HepG2 (cell line): ENCODE results near the gene IQCK. TPM values are rescaled to one million over a fixed set of nuclear protein-coding genes. Genes with fewer than 3 reads are reported as not detected.

Source experiments
- ATAC-seq: fragments of 200-7000 bp; cut with Tn5 transposase; 3 replicates; pipeline ENCODE4 v1.9.1; 2020; ENCODE audit warnings: mild to moderate bottlenecking, moderate library complexity
- BruUV-seq: library from RNA; stranded (reverse); fragments of 400-500 nt; replicated peaks from 2 replicates; lab custom pipeline; 2021; lab: Mats Ljungman, UMichigan
- CTCF ChIA-PET: fragments of 300-600 bp; formaldehyde crosslinking; extraction: SDS; loops from one replicate; lab custom pipeline; 2021; ENCODE audit warnings: low total read pairs, inconsistent platforms, low intra/inter-chr PET ratio; lab: Yijun Ruan, JAX
- POLR2A ChIA-PET: fragments of 350-600 bp; sonication (Branson Sonifier 250); formaldehyde crosslinking; loops from one replicate; lab custom pipeline; 2020; ENCODE audit warnings: antibody characterized with exemption, inconsistent platforms; lab: Yijun Ruan, JAX
- DNase-seq: peaks from one replicate; pipeline ENCODE4 v3.0.0-alpha.2; 2015; ENCODE audit warnings: low spot score
- FAIRE-seq: peaks from 3 replicates; lab custom pipeline; 2011; peaks lifted over from hg19 to GRCh38; lab: Jason Lieb, UNC
- H2AFZ ChIP-seq: one replicate; pipeline ENCODE4 v1.6.1; 2011; ENCODE audit warnings: low read length, inconsistent platforms
- H3K27ac ChIP-seq: fragments of 300-600 bp; 3 replicates; pipeline ENCODE4 v1.8.0; 2011; ENCODE audit warnings: mixed run types, mild to moderate bottlenecking, mixed read lengths, low read length, inconsistent platforms; ENCODE audit not compliant: insufficient read depth; ENCODE audit errors: extremely low read length
- H3K27me3 ChIP-seq, 2 experiments: fragments of 200-600 bp in 1 of 2; 2 replicates in 1 of 2; 3 replicates in 1 of 2; pipeline versions ENCODE4 v1.6.0 to v1.8.0; 2011; ENCODE audit warnings: low read length in 2 of 2, mild to moderate bottlenecking in 2 of 2, moderate library complexity in 2 of 2, inconsistent platforms in 1 of 2; ENCODE audit not compliant: insufficient read depth in 2 of 2, control insufficient read depth in 1 of 2
- H3K36me3 ChIP-seq, 2 experiments: fragments of 200-600 bp in 1 of 2; replicated peaks in 1 of 2; 2 replicates in 1 of 2; 3 replicates in 1 of 2; pipeline versions ENCODE4 v1.5.1 to v1.8.0; 2011; ENCODE audit warnings: low read length in 2 of 2, inconsistent platforms in 1 of 2; ENCODE audit not compliant: insufficient read depth in 2 of 2, control insufficient read depth in 1 of 2
- H3K4me1 ChIP-seq: 2 replicates; pipeline ENCODE4 v1.5.1; 2012; ENCODE audit warnings: low read length, inconsistent platforms; ENCODE audit not compliant: insufficient read depth
- H3K4me2 ChIP-seq: 2 replicates; pipeline ENCODE4 v1.6.0; 2011; ENCODE audit warnings: low read depth, low read length, inconsistent platforms
- H3K4me3 ChIP-seq, 3 experiments: fragments of 200-600 bp in 1 of 3; sonication (generic), shearing (Covaris generic) in 1 of 3; replicated peaks in 1 of 3; 2 replicates each; pipeline ENCODE4 v1.5.1; 2011 to 2016; ENCODE audit warnings: low read length in 3 of 3, inconsistent platforms in 2 of 3, low read depth in 2 of 3, mild to moderate bottlenecking in 2 of 3, control low read depth in 1 of 3, mixed read lengths in 1 of 3; ENCODE audit not compliant: insufficient read depth in 1 of 3
- H3K79me2 ChIP-seq: one replicate; pipeline ENCODE4 v1.6.1; 2011; ENCODE audit warnings: low read length, inconsistent platforms; ENCODE audit not compliant: insufficient read depth
- H3K9ac ChIP-seq: 2 replicates; pipeline ENCODE4 v1.6.0; 2011; ENCODE audit warnings: mild to moderate bottlenecking, low read depth, low read length, inconsistent platforms; ENCODE audit not compliant: insufficient read depth
- H3K9me3 ChIP-seq: 2 replicates; pipeline ENCODE4 v1.5.1; 2012; ENCODE audit warnings: mild to moderate bottlenecking, low read length
- H4K20me1 ChIP-seq: 2 replicates; pipeline ENCODE4 v1.6.0; 2011; ENCODE audit warnings: inconsistent platforms, mild to moderate bottlenecking, low read length, moderate library complexity; ENCODE audit not compliant: insufficient read depth
- CBX5 ChIP-seq: sonication (generic); formaldehyde crosslinking; IDR thresholded peaks from 2 replicates; pipeline ENCODE4 v1.4.0; 2020; ENCODE audit warnings: missing genetic modification reagents, borderline replicate concordance
- E2F1 ChIP-seq: sonication (generic); formaldehyde crosslinking; IDR thresholded peaks from 2 replicates; pipeline ENCODE4 v1.5.0; 2020; ENCODE audit warnings: missing genetic modification reagents
- JDP2 ChIP-seq: sonication (generic); formaldehyde crosslinking; IDR thresholded peaks from 2 replicates; pipeline ENCODE4 v1.8.1; 2022; ENCODE audit warnings: missing genetic modification reagents, borderline replicate concordance
- NFAT5 ChIP-seq: sonication (generic); formaldehyde crosslinking; IDR thresholded peaks from 2 replicates; pipeline ENCODE4 v1.4.0; 2020; ENCODE audit warnings: missing genetic modification reagents
- PCBP2 ChIP-seq: fragments of 200-400 bp; formaldehyde crosslinking; optimal IDR thresholded peaks from 2 replicates; pipeline ENCODE3; 2018; ENCODE audit warnings: low read length, low read depth; ENCODE audit not compliant: poor library complexity, severe bottlenecking
- PRDM15 ChIP-seq: sonication (generic); formaldehyde crosslinking; IDR thresholded peaks from 2 replicates; pipeline ENCODE4 v1.4.0; 2020; ENCODE audit warnings: missing genetic modification reagents
- SRY ChIP-seq: sonication (generic); formaldehyde crosslinking; IDR thresholded peaks from 2 replicates; pipeline ENCODE4 v1.8.0; 2022; ENCODE audit warnings: mild to moderate bottlenecking, missing genetic modification reagents
- SSRP1 ChIP-seq: IDR thresholded peaks from 2 replicates; pipeline ENCODE4 v1.6.1; 2016; ENCODE audit warnings: control low read depth
- STAT6 ChIP-seq: sonication (generic); formaldehyde crosslinking; IDR thresholded peaks from 2 replicates; pipeline ENCODE4 v1.4.0; 2020; ENCODE audit warnings: missing genetic modification reagents, mild to moderate bottlenecking, borderline replicate concordance
- ZFYVE20 ChIP-seq: sonication (generic); formaldehyde crosslinking; IDR thresholded peaks from 2 replicates; pipeline ENCODE4 v1.8.0; 2023; ENCODE audit warnings: low read depth, mild to moderate bottlenecking, moderate library complexity, missing genetic modification reagents, borderline replicate concordance
- ZNF547 ChIP-seq: sonication (generic); formaldehyde crosslinking; IDR thresholded peaks from 2 replicates; pipeline ENCODE4 v1.5.1; 2020; ENCODE audit warnings: mild to moderate bottlenecking, missing genetic modification reagents
- ZNF570 ChIP-seq: sonication (generic); formaldehyde crosslinking; IDR thresholded peaks from 2 replicates; pipeline ENCODE4 v1.4.0; 2020; ENCODE audit warnings: mild to moderate bottlenecking, missing genetic modification reagents, borderline replicate concordance
- WGBS: methylation state at CpG from one replicate; pipeline ENCODE4 v1.1.6; 2017; ENCODE audit warnings: low lambda C conversion rate; 5-methylcytosine and 5-hydroxymethylcytosine counted together
- in situ Hi-C: cut with HindIII; loops from 2 replicates; pipeline ENCODE4 v1.10.0; 2017; ENCODE audit warnings: low pct_unique_long_range_greater_than_20kb; ENCODE audit not compliant: extremely low pct_ligation_motif_present
- intact Hi-C: fragments of 100-400 bp; cut with micrococcal nuclease; formaldehyde crosslinking; loops from one replicate; pipeline ENCODE4 v1.10.0; 2022; ENCODE audit not compliant: unreplicated experiment
- polyA plus RNA-seq, 8 experiments: library from polyadenylated mRNA; depleted of rRNA in 3 of 8; stranded (reverse) in 7 of 8; unstranded in 1 of 8; fragments of >200 nt; fragmentation: Illumina TruSeq in 4 of 8; extraction: Trizol in 4 of 8; gene quantifications; 2 replicates each; pipeline versions ENCODE4 v1.2.1 to v1.2.3, GENCODE V29; 2011 to 2016; ENCODE audit warnings: low read depth in 4 of 8, missing spikeins in 1 of 8, mixed read lengths in 1 of 8; ENCODE audit not compliant: insufficient read depth in 1 of 8
- total RNA-seq, 5 experiments: library from RNA; depleted of rRNA; stranded (reverse); fragments of >200 nt; fragmentation: Illumina TruSeq; extraction: Trizol; gene quantifications; 2 replicates each; pipeline ENCODE4 v1.2.3, GENCODE V29; 2016; ENCODE audit warnings: low read depth in 1 of 5

The IQCK gene
- total and polyA plus RNA-seq, 2 of the 13 experiments (the other 11 are each of a cell fraction or from before 2014, with no cell fraction given): 5.1 to 7.3 TPM

- Histone ChIP-seq H3K4me1 (peaks cover 24% of the 10 kb centered on the region), H3K36me3 (no peaks in the 10 kb centered on the region), H2AFZ (no peak overlapping the region), H4K20me1 (no peaks in the 10 kb centered on the region; the same call in 1 of the 2 replicates), H3K27me3 (peaks cover 11 to 36% of the 10 kb centered on the region in 2 experiments), H3K4me2 (no peak overlapping the region), H3K27ac (no peak overlapping the region), H3K9me3 (no peaks in the 10 kb centered on the region), H3K9ac (no peak overlapping the region), H3K79me2 (no peaks in the 10 kb centered on the region), H3K4me3 (no peak overlapping the region)
- BruUV-seq: no TSS peak
- no peak for ATAC-seq
- in situ Hi-C loops (no loop called here), intact Hi-C loops (loop anchor here (5.0 kb wide), 1 partner anchor 179 kb away; no protein-coding TSS in a partner anchor)
- 60% methylated on average over 5 of the region's 6 CpGs for WGBS
- DNase-seq: no peak
- ChIA-PET POLR2A (no interaction called here), CTCF (no interaction called here)
- no peak for FAIRE-seq
- no peak for TF ChIP-seq E2F1 (CRISPR knock-in tag)
- TF ChIP-seq ZNF547 (CRISPR knock-in tag): no peak
- TF ChIP-seq STAT6 (CRISPR knock-in tag): no peak
- TF ChIP-seq PCBP2: no peak
- TF ChIP-seq PRDM15: no peak
- no peak for TF ChIP-seq CBX5
- no peak for TF ChIP-seq SSRP1 (CRISPR knock-in tag)
- no peak for TF ChIP-seq ZFYVE20
- no peak for TF ChIP-seq NFAT5 (CRISPR knock-in tag)
- no peak for TF ChIP-seq ZNF570 (CRISPR knock-in tag)
- no peak for TF ChIP-seq JDP2 (CRISPR knock-in tag)
- TF ChIP-seq SRY (CRISPR knock-in tag): no peak
Observed at GRCh38 chr16:19881783-19882182, 163.7 kb downstream of the IQCK start.
